Neural cell (in vitro differentiated cells): Measurements from ENCODE around the gene ASS1. TPM values are rescaled to one million over a fixed set of nuclear protein-coding genes. Genes with fewer than 3 reads are reported as not detected.

Experiments used
- H2AFZ ChIP-seq: fragments of 200-600, 300-800 bp; sonication (generic), shearing (Covaris generic); 2 replicates; pipeline ENCODE4 v1.6.0; 2014; ENCODE audit warnings: low read depth, mild to moderate bottlenecking, antibody characterized with exemption, low read length, moderate library complexity
- H3F3A ChIP-seq: fragments of 200-600 bp; shearing (Covaris generic); 2 replicates; pipeline ENCODE4 v1.6.1; 2016; ENCODE audit warnings: mild to moderate bottlenecking, moderate library complexity, mixed read lengths, antibody characterized with exemption, low read length; ENCODE audit not compliant: insufficient read depth, poor library complexity, severe bottlenecking
- H3K27ac ChIP-seq: fragments of 200-600, 300-800 bp; sonication (generic), shearing (Covaris generic); 2 replicates; pipeline ENCODE4 v1.5.1; 2014; ENCODE audit warnings: mild to moderate bottlenecking, low read length, moderate library complexity
- H3K27me3 ChIP-seq: fragments of 300-800, 200-600 bp; sonication (generic), shearing (Covaris generic); 2 replicates; pipeline ENCODE4 v1.6.0; 2014; ENCODE audit warnings: mild to moderate bottlenecking, low read depth, low read length, moderate library complexity; ENCODE audit not compliant: insufficient read depth
- H3K36me3 ChIP-seq: fragments of 300-800, 200-600 bp; sonication (generic), shearing (Covaris generic); 2 replicates; pipeline ENCODE4 v1.5.1; 2014; ENCODE audit warnings: mild to moderate bottlenecking, antibody characterized with exemption, low read length, moderate library complexity; ENCODE audit not compliant: insufficient read depth
- H3K4me2 ChIP-seq: fragments of 300-800, 200-600 bp; sonication (generic), shearing (Covaris generic); 2 replicates; pipeline ENCODE4 v1.6.0; 2014; ENCODE audit warnings: mild to moderate bottlenecking, low read length
- H3K4me3 ChIP-seq: fragments of 300-800, 200-600 bp; sonication (generic), shearing (Covaris generic); 2 replicates; pipeline ENCODE4 v1.5.1; 2014; ENCODE audit warnings: mild to moderate bottlenecking, low read length, moderate library complexity
- H3K79me2 ChIP-seq: fragments of 200-600 bp; shearing (Covaris generic); replicated peaks from 2 replicates; pipeline ENCODE4 v1.6.0; 2014; ENCODE audit warnings: mild to moderate bottlenecking, low read length, moderate library complexity; ENCODE audit not compliant: insufficient read depth
- H3K9ac ChIP-seq: fragments of 300-800, 200-600 bp; sonication (generic), shearing (Covaris generic); 2 replicates; pipeline ENCODE4 v1.6.1; 2016; ENCODE audit warnings: mild to moderate bottlenecking, low read length, mixed read lengths
- H3K9me2 ChIP-seq: fragments of 200-600 bp; shearing (Covaris generic); 2 replicates; pipeline ENCODE4 v1.6.1; 2016; ENCODE audit warnings: mild to moderate bottlenecking, low read length, mixed read lengths; ENCODE audit not compliant: insufficient read depth
- H3K9me3 ChIP-seq: fragments of 200-600, 300-800 bp; sonication (generic), shearing (Covaris generic); 2 replicates; pipeline ENCODE4 v1.6.1; 2016; ENCODE audit warnings: mild to moderate bottlenecking, mixed run types, low read length, moderate library complexity, mixed read lengths
- H4K20me1 ChIP-seq: fragments of 200-600 bp; shearing (Covaris generic); 2 replicates; pipeline ENCODE4 v1.6.1; 2016; ENCODE audit warnings: mild to moderate bottlenecking, mixed run types; ENCODE audit not compliant: insufficient read depth
- EP300 ChIP-seq: fragments of 450-650 bp; conservative IDR thresholded peaks from 2 replicates; pipeline ENCODE4 v1.6.1; 2014; ENCODE audit warnings: antibody characterized with exemption, mild to moderate bottlenecking, moderate library complexity; ENCODE audit not compliant: poor library complexity, severe bottlenecking
- EZH2 ChIP-seq: fragments of 200-600, 300-800 bp; shearing (Covaris generic), sonication (generic); IDR thresholded peaks from 2 replicates; pipeline ENCODE4 v1.6.1; 2014; ENCODE audit warnings: antibody characterized with exemption, low read length, borderline replicate concordance, mild to moderate bottlenecking; ENCODE audit not compliant: insufficient read depth, poor library complexity, severe bottlenecking
- MXI1 ChIP-seq: fragments of 450-650 bp; conservative IDR thresholded peaks from 2 replicates; pipeline ENCODE4 v1.6.1; 2014; ENCODE audit warnings: antibody characterized with exemption, mild to moderate bottlenecking; ENCODE audit not compliant: poor library complexity, severe bottlenecking
- POLR2AphosphoS5 ChIP-seq: IDR thresholded peaks from 2 replicates; pipeline ENCODE4 v1.6.1; 2012
- RAD21 ChIP-seq: fragments of 450-650 bp; conservative IDR thresholded peaks from 2 replicates; pipeline ENCODE4 v1.6.1; 2014; ENCODE audit warnings: antibody characterized with exemption, mild to moderate bottlenecking, moderate library complexity
- REST ChIP-seq: IDR thresholded peaks from 2 replicates; pipeline ENCODE4 v1.6.1; 2012; ENCODE audit warnings: borderline replicate concordance
- SMC3 ChIP-seq: fragments of 450-650 bp; conservative IDR thresholded peaks from 2 replicates; pipeline ENCODE4 v1.6.1; 2014; ENCODE audit warnings: antibody characterized with exemption, mild to moderate bottlenecking, moderate library complexity; ENCODE audit not compliant: poor library complexity
- TAF1 ChIP-seq: IDR thresholded peaks from 2 replicates; pipeline ENCODE4 v1.6.1; 2012; ENCODE audit warnings: low read depth
- polyA plus RNA-seq: library from polyadenylated mRNA; depleted of rRNA; stranded (reverse); fragments of >200 nt; gene quantifications from 2 replicates; pipeline ENCODE4 v1.2.3, GENCODE V29; 2014
- TF ChIP-seq, protein P1 (sequence below): fragments of 450-650 bp; IDR thresholded peaks from 2 replicates; pipeline ENCODE4 v1.5.1; 2014; ENCODE audit warnings: antibody characterized with exemption, mild to moderate bottlenecking, moderate library complexity; ENCODE audit not compliant: poor library complexity, severe bottlenecking

ASS1 gene
- polyA plus RNA-seq, 1 donor from 2014 or later, result 2.6 TPM

DNA sequence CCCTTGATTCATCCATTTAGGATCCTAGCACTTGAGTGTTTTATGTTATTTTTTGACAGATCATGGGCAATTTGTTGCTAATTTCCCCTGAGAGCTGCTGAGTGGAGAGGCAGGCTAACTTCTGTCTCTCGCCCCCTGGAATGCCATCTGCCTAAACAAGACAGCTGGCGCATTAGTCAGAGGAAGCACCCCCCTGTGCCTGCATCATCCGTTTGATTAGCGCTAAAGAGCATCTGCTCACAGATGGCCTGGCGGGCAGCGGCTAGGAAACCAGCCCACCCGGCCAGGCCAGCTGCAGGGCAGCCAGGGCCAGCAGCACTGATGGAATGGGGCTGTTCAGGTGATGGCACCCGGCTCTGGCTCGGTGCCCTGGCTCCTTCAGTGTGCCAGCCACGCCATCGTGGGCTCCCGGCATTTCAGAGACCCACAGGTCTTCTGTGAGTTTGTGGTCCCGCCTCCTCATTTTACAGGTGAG lies 22.9 kb upstream of the ASS1 start:
- H2AFZ ChIP-seq, result no peak overlapping the region
- H3K4me3 ChIP-seq, result no peak overlapping the region
- H3K27ac ChIP-seq, result no peak overlapping the region
- no peaks in the 10 kb centered on the region for H4K20me1 ChIP-seq
- no peak overlapping the region for H3K9ac ChIP-seq
- H3K27me3 ChIP-seq, result no peaks in the 10 kb centered on the region
- no peaks in the 10 kb centered on the region for H3K79me2 ChIP-seq
- TF ChIP-seq REST, result no peak
- TF ChIP-seq TAF1, result no peak
- no peak for TF ChIP-seq MXI1
- TF ChIP-seq POLR2AphosphoS5, result peak; percentile 35
- no peak for TF ChIP-seq RAD21
- TF ChIP-seq EZH2, result no peak
- TF ChIP-seq EP300, result peak; percentile 24
- TF ChIP-seq, protein P1, sequence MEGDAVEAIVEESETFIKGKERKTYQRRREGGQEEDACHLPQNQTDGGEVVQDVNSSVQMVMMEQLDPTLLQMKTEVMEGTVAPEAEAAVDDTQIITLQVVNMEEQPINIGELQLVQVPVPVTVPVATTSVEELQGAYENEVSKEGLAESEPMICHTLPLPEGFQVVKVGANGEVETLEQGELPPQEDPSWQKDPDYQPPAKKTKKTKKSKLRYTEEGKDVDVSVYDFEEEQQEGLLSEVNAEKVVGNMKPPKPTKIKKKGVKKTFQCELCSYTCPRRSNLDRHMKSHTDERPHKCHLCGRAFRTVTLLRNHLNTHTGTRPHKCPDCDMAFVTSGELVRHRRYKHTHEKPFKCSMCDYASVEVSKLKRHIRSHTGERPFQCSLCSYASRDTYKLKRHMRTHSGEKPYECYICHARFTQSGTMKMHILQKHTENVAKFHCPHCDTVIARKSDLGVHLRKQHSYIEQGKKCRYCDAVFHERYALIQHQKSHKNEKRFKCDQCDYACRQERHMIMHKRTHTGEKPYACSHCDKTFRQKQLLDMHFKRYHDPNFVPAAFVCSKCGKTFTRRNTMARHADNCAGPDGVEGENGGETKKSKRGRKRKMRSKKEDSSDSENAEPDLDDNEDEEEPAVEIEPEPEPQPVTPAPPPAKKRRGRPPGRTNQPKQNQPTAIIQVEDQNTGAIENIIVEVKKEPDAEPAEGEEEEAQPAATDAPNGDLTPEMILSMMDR, result no peak
- H3K36me3 ChIP-seq, result no peaks in the 10 kb centered on the region
- H3K9me3 ChIP-seq, result no peaks in the 10 kb centered on the region
- no peaks in the 10 kb centered on the region for H3F3A ChIP-seq
- H3K9me2 ChIP-seq, result no peaks in the 10 kb centered on the region
- H3K4me2 ChIP-seq, result no peak overlapping the region

DNA sequence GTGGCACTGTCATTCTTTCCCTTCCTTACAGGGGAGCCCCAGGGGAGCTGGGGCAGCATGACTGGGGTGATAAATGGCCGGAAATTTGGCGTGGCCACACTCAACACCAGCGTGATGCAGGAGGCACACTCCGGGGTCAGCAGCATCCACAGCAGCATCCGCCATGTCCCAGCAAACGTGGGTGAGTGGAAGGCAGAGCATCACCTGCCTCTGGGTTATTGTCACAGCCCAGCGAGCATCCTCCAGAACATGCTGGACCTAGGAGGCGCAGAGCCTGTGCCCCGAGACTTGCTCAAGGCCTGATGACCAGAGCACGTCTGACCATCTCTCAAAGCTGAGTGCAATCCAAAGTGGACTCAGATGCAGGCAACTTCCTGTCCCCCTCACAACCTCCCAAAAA lies 22.2 kb upstream of the ASS1 start:
- H3K9ac ChIP-seq, result no peak overlapping the region
- H3K9me3 ChIP-seq, result no peaks in the 10 kb centered on the region
- H4K20me1 ChIP-seq, result no peaks in the 10 kb centered on the region
- no peak overlapping the region for H3K4me2 ChIP-seq
- no peaks in the 10 kb centered on the region for H3K79me2 ChIP-seq
- H3K9me2 ChIP-seq, result no peaks in the 10 kb centered on the region
- H2AFZ ChIP-seq, result no peak overlapping the region
- TF ChIP-seq RAD21 (no peak), POLR2AphosphoS5 (no peak), SMC3 (no peak)
- TF ChIP-seq, protein P1, result no peak
- no peaks in the 10 kb centered on the region for H3F3A ChIP-seq
- H3K36me3 ChIP-seq, result no peaks in the 10 kb centered on the region
- H3K27ac ChIP-seq, result no peak overlapping the region
- H3K4me3 ChIP-seq, result no peak overlapping the region
- H3K27me3 ChIP-seq, result no peaks in the 10 kb centered on the region
